ENCODE results near the gene IRS1. TPM values are rescaled to one million over a fixed set of nuclear protein-coding genes. Genes with fewer than 3 reads are reported as not detected.

IRS1 gene
- total RNA-seq, 1 donor from 2014 or later = 11.3 TPM

DNA sequence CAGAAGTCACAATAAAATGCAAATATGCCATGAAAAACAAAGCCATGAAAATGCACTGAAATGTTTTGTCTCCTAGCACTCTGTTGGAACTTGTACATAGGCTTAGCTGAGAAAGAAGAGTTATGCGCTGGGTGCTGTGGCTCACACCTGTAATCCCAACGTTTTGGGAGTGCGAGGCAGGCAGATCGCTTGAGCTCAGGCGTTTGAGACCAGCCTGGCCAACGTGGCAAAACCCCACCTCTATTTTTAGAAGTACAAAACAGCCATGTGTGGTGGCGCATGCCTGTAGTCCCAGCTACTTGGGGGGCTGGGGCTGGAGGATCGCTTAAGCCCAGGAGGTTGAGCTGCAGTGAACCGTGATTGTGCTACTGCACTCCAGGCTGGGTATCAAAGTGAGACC is 39.9 kb downstream of the IRS1 start:
- intact Hi-C loops (cut with DNase I) = no loop called here
- no peak for DNase-seq
- Histone ChIP-seq H3K36me3 (no peaks in the 10 kb centered on the region), H3K27ac (no peak overlapping the region), H3K27me3 (ENCODE audit: low read depth) (no peaks in the 10 kb centered on the region), H3K4me3 (no peak overlapping the region), H3K9me3 (no peaks in the 10 kb centered on the region), H3K4me1 (peaks cover 9% of the 10 kb centered on the region)
- ATAC-seq = no peak
- TF ChIP-seq, protein P1, sequence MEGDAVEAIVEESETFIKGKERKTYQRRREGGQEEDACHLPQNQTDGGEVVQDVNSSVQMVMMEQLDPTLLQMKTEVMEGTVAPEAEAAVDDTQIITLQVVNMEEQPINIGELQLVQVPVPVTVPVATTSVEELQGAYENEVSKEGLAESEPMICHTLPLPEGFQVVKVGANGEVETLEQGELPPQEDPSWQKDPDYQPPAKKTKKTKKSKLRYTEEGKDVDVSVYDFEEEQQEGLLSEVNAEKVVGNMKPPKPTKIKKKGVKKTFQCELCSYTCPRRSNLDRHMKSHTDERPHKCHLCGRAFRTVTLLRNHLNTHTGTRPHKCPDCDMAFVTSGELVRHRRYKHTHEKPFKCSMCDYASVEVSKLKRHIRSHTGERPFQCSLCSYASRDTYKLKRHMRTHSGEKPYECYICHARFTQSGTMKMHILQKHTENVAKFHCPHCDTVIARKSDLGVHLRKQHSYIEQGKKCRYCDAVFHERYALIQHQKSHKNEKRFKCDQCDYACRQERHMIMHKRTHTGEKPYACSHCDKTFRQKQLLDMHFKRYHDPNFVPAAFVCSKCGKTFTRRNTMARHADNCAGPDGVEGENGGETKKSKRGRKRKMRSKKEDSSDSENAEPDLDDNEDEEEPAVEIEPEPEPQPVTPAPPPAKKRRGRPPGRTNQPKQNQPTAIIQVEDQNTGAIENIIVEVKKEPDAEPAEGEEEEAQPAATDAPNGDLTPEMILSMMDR (IDR thresholded peaks at IDR 0.05) = no peak

DNA sequence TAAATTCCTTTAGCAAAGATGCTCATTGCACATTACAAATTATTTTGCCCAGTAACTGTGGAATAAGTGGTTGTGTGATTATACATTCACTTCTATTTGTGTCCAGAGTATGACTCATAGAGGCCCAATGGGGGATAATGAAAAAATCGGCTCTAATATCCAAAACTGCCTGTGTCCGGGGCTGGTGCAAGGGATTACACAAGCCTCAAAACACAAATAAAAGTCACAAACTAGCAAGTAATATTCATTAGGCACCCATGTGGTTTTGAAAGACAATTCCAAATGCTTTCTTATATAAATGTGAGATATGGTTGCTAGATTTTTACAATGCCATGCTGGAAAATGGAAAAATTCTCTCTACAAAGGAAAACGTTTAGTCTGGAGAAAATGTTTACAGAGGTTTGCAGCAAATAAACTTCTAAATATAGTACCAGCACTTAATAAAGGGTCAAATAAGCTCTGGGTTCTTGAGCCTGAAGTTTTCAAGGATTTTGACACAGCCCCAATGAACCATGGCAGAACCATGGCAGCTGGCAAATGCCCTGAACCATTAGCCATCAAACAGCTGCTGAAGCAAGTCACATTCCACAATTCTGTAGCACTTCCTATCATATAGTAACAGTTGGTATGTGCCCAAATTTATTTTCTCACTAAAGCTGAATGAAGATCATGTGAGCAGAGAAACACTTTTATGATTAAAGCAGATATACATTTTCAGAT is 40.5 kb downstream of the IRS1 start:
- H3K36me3 ChIP-seq = no peaks in the 10 kb centered on the region
- peak in 1 of 2 donors; percentile 36 for ATAC-seq
- no peaks in the 10 kb centered on the region for H3K9me3 ChIP-seq
- TF ChIP-seq, protein P1 (IDR thresholded peaks at IDR 0.05) = no peak
- no peak overlapping the region for H3K4me3 ChIP-seq
- H3K27ac ChIP-seq = no peak overlapping the region
- DNase-seq = no peak
- intact Hi-C loops (cut with DNase I) = no loop called here
- H3K4me1 ChIP-seq = peaks cover 16% of the 10 kb centered on the region
- H3K27me3 ChIP-seq (ENCODE audit: low read depth) = no peaks in the 10 kb centered on the region

DNA sequence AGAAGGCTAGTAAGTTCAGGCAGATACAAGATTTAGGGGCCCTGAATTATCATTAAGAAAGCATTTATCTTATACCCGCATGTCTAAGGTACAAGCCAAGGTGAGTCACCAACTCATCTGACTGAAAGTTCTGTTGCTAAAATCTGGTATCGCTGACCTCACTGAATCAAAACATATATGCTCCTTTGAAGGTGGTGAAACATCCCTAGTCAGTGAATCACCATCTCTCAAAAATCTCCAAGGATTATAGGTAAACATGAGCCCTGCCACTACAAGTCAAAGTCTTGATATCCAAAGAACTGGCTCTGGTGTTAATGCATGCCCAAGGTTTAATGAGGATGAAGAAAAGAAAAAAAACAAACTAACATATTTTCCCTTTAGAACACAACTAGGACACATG is 43.5 kb downstream of the IRS1 start:
- intact Hi-C loops (cut with DNase I) = no loop called here
- Histone ChIP-seq H3K27ac (no peak overlapping the region), H3K4me3 (no peak overlapping the region), H3K4me1 (peaks cover 19% of the 10 kb centered on the region), H3K36me3 (no peaks in the 10 kb centered on the region), H3K9me3 (no peaks in the 10 kb centered on the region), H3K27me3 (ENCODE audit: low read depth) (no peaks in the 10 kb centered on the region)
- TF ChIP-seq, protein P1 (IDR thresholded peaks at IDR 0.05) = no peak
- DNase-seq (no peak), ATAC-seq (peak in 1 of 2 donors; percentile 49)

DNA sequence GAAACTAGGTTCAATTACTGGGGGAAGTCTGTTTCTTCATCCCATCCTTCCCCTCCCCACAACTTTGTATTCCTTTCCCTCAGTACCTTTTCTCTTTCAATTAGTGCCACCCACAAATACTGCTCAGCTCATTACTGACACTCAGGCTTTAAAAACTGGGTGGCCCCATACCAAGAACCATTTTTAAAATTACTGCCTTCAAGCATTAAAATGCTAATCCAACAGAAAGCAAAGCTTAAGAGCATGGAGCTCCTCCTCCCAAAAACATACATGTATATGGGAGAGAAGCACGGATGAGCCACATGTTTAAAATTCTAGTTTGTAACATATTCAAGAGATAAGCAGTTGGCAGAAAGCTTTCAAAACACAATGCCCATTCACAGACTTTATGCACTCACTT is 44.0 kb downstream of the IRS1 start:
- no peak overlapping the region for H3K27ac ChIP-seq
- H3K4me1 ChIP-seq = peaks cover 14% of the 10 kb centered on the region
- no peak for DNase-seq

DNA sequence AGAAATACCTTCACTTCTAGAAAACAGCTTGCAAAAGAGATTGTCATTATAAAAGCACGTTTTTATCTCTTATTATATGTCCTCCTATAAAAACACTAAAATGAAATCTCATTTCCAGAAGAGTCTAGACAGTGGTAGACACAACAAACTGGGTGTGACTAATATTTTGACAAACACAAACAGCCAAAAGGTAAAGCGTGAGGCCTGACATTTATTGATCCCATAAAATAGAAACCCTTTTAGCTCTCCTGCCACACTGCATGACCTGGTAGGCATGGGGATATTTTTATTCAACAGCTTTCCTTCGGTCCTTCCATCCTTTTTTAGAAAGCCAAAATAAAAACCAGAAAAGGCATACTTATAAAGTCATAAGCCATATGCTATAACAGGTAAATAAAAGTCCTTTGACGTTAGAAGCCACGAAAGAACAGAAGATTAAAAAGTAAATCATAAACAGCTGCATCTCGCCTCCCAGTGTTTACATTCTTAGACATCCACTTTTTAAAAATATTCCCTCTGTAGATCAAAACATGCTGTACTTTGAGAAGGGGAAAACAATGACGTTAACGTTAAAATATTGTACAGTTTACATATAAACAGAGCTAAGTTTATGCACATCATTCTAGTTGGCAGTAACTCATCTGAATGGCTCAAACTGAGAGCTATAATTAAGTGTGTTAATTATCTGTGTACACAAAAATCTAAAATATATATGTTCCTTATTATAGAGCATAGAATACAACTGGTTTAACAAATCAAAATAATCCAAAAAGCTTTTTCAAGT is 44.6 kb downstream of the IRS1 start:
- Histone ChIP-seq H3K27ac (no peak overlapping the region), H3K27me3 (ENCODE audit: low read depth) (no peaks in the 10 kb centered on the region), H3K4me1 (peaks cover 11% of the 10 kb centered on the region), H3K36me3 (no peaks in the 10 kb centered on the region), H3K4me3 (no peak overlapping the region), H3K9me3 (no peaks in the 10 kb centered on the region)
- DNase-seq (no peak), ATAC-seq (no peak)
- intact Hi-C loops (cut with DNase I) = no loop called here
- TF ChIP-seq, protein P1 (IDR thresholded peaks at IDR 0.05) = no peak

More for the DNA sequence above, 44.0 kb downstream of the IRS1 start:
- TF ChIP-seq, protein P1 (IDR thresholded peaks at IDR 0.05) = no peak
- no peak overlapping the region for H3K4me3 ChIP-seq
- H3K27me3 ChIP-seq (ENCODE audit: low read depth) = no peaks in the 10 kb centered on the region
- intact Hi-C loops (cut with DNase I) = no loop called here
- H3K9me3 ChIP-seq = no peaks in the 10 kb centered on the region
- H3K36me3 ChIP-seq = no peaks in the 10 kb centered on the region
- no peak for ATAC-seq
